ENCODE measurements around the gene EIPR1.

- TF ChIP-seq SMC3 (conservative IDR thresholded peaks at IDR 0.05; ENCODE audit: poor library complexity) (no peak), TAF1 (IDR thresholded peaks at IDR 0.05; ENCODE audit: low read depth) (no peak), CTCF (IDR thresholded peaks at IDR 0.05; ENCODE audit: poor library complexity, severe bottlenecking) (no peak)
These were observed 174.7 kb downstream of the EIPR1 start for GRCh38 chr2:3202926-3203325.

All from neural cell (in vitro differentiated cells).